22Rv1 (cell line): ENCODE results near the gene RERE.

ENCODE experiments used
- ZFX ChIP-seq: fragments of 450-650 bp; IDR thresholded peaks from 2 replicates; pipeline ENCODE4 v1.6.1; 2017; ENCODE audit warnings: antibody characterized with exemption, borderline replicate concordance
- TF ChIP-seq, protein P1 (sequence below): fragments of 450-650 bp; IDR thresholded peaks from 2 replicates; pipeline ENCODE4 v1.5.1; 2017; ENCODE audit warnings: mild to moderate bottlenecking

DNA sequence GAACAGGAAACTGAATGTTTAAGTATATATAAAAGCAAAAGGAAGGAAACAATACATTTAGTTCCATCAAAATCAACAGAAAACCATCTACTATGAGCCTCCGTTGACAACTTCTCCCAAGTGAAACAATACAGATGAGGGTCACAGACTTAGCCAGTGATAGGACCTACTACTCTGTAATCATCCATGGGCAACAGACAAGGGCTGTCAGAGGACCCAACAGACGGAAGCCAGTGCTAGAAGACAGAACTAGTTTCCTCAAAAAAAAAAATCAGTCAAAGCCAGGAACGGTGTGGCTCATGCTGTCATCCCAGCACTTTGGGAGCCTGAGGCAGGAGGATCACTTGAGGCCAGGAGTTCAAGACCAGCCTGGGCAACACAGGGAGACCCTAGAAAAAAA, 20.6 kb downstream of the RERE start:
- TF ChIP-seq, protein P1, sequence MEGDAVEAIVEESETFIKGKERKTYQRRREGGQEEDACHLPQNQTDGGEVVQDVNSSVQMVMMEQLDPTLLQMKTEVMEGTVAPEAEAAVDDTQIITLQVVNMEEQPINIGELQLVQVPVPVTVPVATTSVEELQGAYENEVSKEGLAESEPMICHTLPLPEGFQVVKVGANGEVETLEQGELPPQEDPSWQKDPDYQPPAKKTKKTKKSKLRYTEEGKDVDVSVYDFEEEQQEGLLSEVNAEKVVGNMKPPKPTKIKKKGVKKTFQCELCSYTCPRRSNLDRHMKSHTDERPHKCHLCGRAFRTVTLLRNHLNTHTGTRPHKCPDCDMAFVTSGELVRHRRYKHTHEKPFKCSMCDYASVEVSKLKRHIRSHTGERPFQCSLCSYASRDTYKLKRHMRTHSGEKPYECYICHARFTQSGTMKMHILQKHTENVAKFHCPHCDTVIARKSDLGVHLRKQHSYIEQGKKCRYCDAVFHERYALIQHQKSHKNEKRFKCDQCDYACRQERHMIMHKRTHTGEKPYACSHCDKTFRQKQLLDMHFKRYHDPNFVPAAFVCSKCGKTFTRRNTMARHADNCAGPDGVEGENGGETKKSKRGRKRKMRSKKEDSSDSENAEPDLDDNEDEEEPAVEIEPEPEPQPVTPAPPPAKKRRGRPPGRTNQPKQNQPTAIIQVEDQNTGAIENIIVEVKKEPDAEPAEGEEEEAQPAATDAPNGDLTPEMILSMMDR = no peak
- TF ChIP-seq ZFX = no peak
